Neural cell (in vitro differentiated cells): Measurements from ENCODE around the gene TMEM259. TPM values are rescaled to one million over a fixed set of nuclear protein-coding genes. Genes with fewer than 3 reads are reported as not detected.

Source experiments
- H2AFZ ChIP-seq: fragments of 200-600, 300-800 bp; sonication (generic), shearing (Covaris generic); 2 replicates; pipeline ENCODE4 v1.6.0; 2014; ENCODE audit warnings: low read depth, mild to moderate bottlenecking, antibody characterized with exemption, low read length, moderate library complexity
- H3F3A ChIP-seq: fragments of 200-600 bp; shearing (Covaris generic); 2 replicates; pipeline ENCODE4 v1.6.1; 2016; ENCODE audit warnings: mild to moderate bottlenecking, moderate library complexity, mixed read lengths, antibody characterized with exemption, low read length; ENCODE audit not compliant: insufficient read depth, poor library complexity, severe bottlenecking
- H3K27ac ChIP-seq: fragments of 200-600, 300-800 bp; sonication (generic), shearing (Covaris generic); 2 replicates; pipeline ENCODE4 v1.5.1; 2014; ENCODE audit warnings: mild to moderate bottlenecking, low read length, moderate library complexity
- H3K27me3 ChIP-seq: fragments of 300-800, 200-600 bp; sonication (generic), shearing (Covaris generic); 2 replicates; pipeline ENCODE4 v1.6.0; 2014; ENCODE audit warnings: mild to moderate bottlenecking, low read depth, low read length, moderate library complexity; ENCODE audit not compliant: insufficient read depth
- H3K36me3 ChIP-seq: fragments of 300-800, 200-600 bp; sonication (generic), shearing (Covaris generic); 2 replicates; pipeline ENCODE4 v1.5.1; 2014; ENCODE audit warnings: mild to moderate bottlenecking, antibody characterized with exemption, low read length, moderate library complexity; ENCODE audit not compliant: insufficient read depth
- H3K4me2 ChIP-seq: fragments of 300-800, 200-600 bp; sonication (generic), shearing (Covaris generic); 2 replicates; pipeline ENCODE4 v1.6.0; 2014; ENCODE audit warnings: mild to moderate bottlenecking, low read length
- H3K4me3 ChIP-seq: fragments of 300-800, 200-600 bp; sonication (generic), shearing (Covaris generic); 2 replicates; pipeline ENCODE4 v1.5.1; 2014; ENCODE audit warnings: mild to moderate bottlenecking, low read length, moderate library complexity
- H3K79me2 ChIP-seq: fragments of 200-600 bp; shearing (Covaris generic); replicated peaks from 2 replicates; pipeline ENCODE4 v1.6.0; 2014; ENCODE audit warnings: mild to moderate bottlenecking, low read length, moderate library complexity; ENCODE audit not compliant: insufficient read depth
- H3K9ac ChIP-seq: fragments of 300-800, 200-600 bp; sonication (generic), shearing (Covaris generic); 2 replicates; pipeline ENCODE4 v1.6.1; 2016; ENCODE audit warnings: mild to moderate bottlenecking, low read length, mixed read lengths
- H3K9me2 ChIP-seq: fragments of 200-600 bp; shearing (Covaris generic); 2 replicates; pipeline ENCODE4 v1.6.1; 2016; ENCODE audit warnings: mild to moderate bottlenecking, low read length, mixed read lengths; ENCODE audit not compliant: insufficient read depth
- H3K9me3 ChIP-seq: fragments of 200-600, 300-800 bp; sonication (generic), shearing (Covaris generic); 2 replicates; pipeline ENCODE4 v1.6.1; 2016; ENCODE audit warnings: mild to moderate bottlenecking, mixed run types, low read length, moderate library complexity, mixed read lengths
- H4K20me1 ChIP-seq: fragments of 200-600 bp; shearing (Covaris generic); 2 replicates; pipeline ENCODE4 v1.6.1; 2016; ENCODE audit warnings: mild to moderate bottlenecking, mixed run types; ENCODE audit not compliant: insufficient read depth
- CTCF ChIP-seq: fragments of 450-650 bp; IDR thresholded peaks from 2 replicates; pipeline ENCODE4 v1.5.1; 2014; ENCODE audit warnings: antibody characterized with exemption, mild to moderate bottlenecking, moderate library complexity; ENCODE audit not compliant: poor library complexity, severe bottlenecking
- EP300 ChIP-seq: fragments of 450-650 bp; conservative IDR thresholded peaks from 2 replicates; pipeline ENCODE4 v1.6.1; 2014; ENCODE audit warnings: antibody characterized with exemption, mild to moderate bottlenecking, moderate library complexity; ENCODE audit not compliant: poor library complexity, severe bottlenecking
- EZH2 ChIP-seq: fragments of 200-600, 300-800 bp; shearing (Covaris generic), sonication (generic); IDR thresholded peaks from 2 replicates; pipeline ENCODE4 v1.6.1; 2014; ENCODE audit warnings: antibody characterized with exemption, low read length, borderline replicate concordance, mild to moderate bottlenecking; ENCODE audit not compliant: insufficient read depth, poor library complexity, severe bottlenecking
- MXI1 ChIP-seq: fragments of 450-650 bp; conservative IDR thresholded peaks from 2 replicates; pipeline ENCODE4 v1.6.1; 2014; ENCODE audit warnings: antibody characterized with exemption, mild to moderate bottlenecking; ENCODE audit not compliant: poor library complexity, severe bottlenecking
- POLR2AphosphoS5 ChIP-seq: IDR thresholded peaks from 2 replicates; pipeline ENCODE4 v1.6.1; 2012
- RAD21 ChIP-seq: fragments of 450-650 bp; conservative IDR thresholded peaks from 2 replicates; pipeline ENCODE4 v1.6.1; 2014; ENCODE audit warnings: antibody characterized with exemption, mild to moderate bottlenecking, moderate library complexity
- REST ChIP-seq: IDR thresholded peaks from 2 replicates; pipeline ENCODE4 v1.6.1; 2012; ENCODE audit warnings: borderline replicate concordance
- SMC3 ChIP-seq: fragments of 450-650 bp; conservative IDR thresholded peaks from 2 replicates; pipeline ENCODE4 v1.6.1; 2014; ENCODE audit warnings: antibody characterized with exemption, mild to moderate bottlenecking, moderate library complexity; ENCODE audit not compliant: poor library complexity
- TAF1 ChIP-seq: IDR thresholded peaks from 2 replicates; pipeline ENCODE4 v1.6.1; 2012; ENCODE audit warnings: low read depth
- polyA plus RNA-seq: library from polyadenylated mRNA; depleted of rRNA; stranded (reverse); fragments of >200 nt; gene quantifications from 2 replicates; pipeline ENCODE4 v1.2.3, GENCODE V29; 2014

Gene TMEM259
- polyA plus RNA-seq, 1 donor from 2014 or later, result 176 TPM

GRCh38 chr19:1063030-1063908, 42.3 kb upstream of the TMEM259 start:
- Histone ChIP-seq H4K20me1 (no peaks in the 10 kb centered on the region), H3K79me2 (no peaks in the 10 kb centered on the region), H3K4me3 (no peak overlapping the region), H3K9me3 (peaks cover 7% of the 10 kb centered on the region), H3K27ac (no peak overlapping the region), H3K9me2 (no peaks in the 10 kb centered on the region), H3K27me3 (peaks cover 16% of the 10 kb centered on the region), H3K4me2 (no peak overlapping the region), H3K9ac (no peak overlapping the region), H3F3A (no peaks in the 10 kb centered on the region), H2AFZ (no peak overlapping the region), H3K36me3 (peaks cover 3% of the 10 kb centered on the region)
- TF ChIP-seq SMC3, result no peak
- no peak for TF ChIP-seq MXI1
- no peak for TF ChIP-seq REST
- TF ChIP-seq POLR2AphosphoS5, result no peak
- no peak for TF ChIP-seq RAD21

- H3K27ac ChIP-seq, result no peak overlapping the region
- no peaks in the 10 kb centered on the region for H3K9me2 ChIP-seq
- H3K4me3 ChIP-seq, result no peak overlapping the region
- no peaks in the 10 kb centered on the region for H4K20me1 ChIP-seq
- H3K27me3 ChIP-seq, result peaks cover 13% of the 10 kb centered on the region
- no peaks in the 10 kb centered on the region for H3F3A ChIP-seq
- H3K9me3 ChIP-seq, result peaks cover 11% of the 10 kb centered on the region
- H3K36me3 ChIP-seq, result peaks cover 3% of the 10 kb centered on the region
- no peak overlapping the region for H3K4me2 ChIP-seq
- TF ChIP-seq TAF1 (no peak), REST (no peak), EZH2 (no peak), EP300 (no peak), MXI1 (no peak), POLR2AphosphoS5 (no peak), SMC3 (no peak), CTCF (no peak), RAD21 (no peak)
- H3K9ac ChIP-seq, result no peak overlapping the region
- H3K79me2 ChIP-seq, result no peaks in the 10 kb centered on the region
- no peak overlapping the region for H2AFZ ChIP-seq
These were observed 41.6 kb upstream of the TMEM259 start for GRCh38 chr19:1062387-1063029.
